Right cardiac atrium (tissue), 5 donors: ENCODE results near the gene DTX3. TPM values are rescaled to one million over a fixed set of nuclear protein-coding genes. Genes with fewer than 3 reads are reported as not detected.
"Not testable (repeated sequence)": the region's sequence is repeated elsewhere in the genome, so short reads cannot be mapped to it uniquely, and the experiment has no call there.

Source experiments
- ATAC-seq, 2 donors: fragments of 200-7000 bp; cut with Tn5 transposase; one replicate each; pipeline versions ENCODE4 v1.8.0 to v1.9.1; 2020; ENCODE audit warnings: moderate library complexity in 2 of 2, mild to moderate bottlenecking in 1 of 2
- DNase-seq, 3 donors: peaks; one replicate each; pipeline ENCODE4 v3.0.0-alpha.2; 2020
- H3K27ac ChIP-seq: one replicate; pipeline ENCODE4 v1.5.1; 2013; ENCODE audit warnings: mild to moderate bottlenecking, low read length, control low read depth, moderate library complexity
- H3K27me3 ChIP-seq: one replicate; pipeline ENCODE4 v1.6.1; 2013; ENCODE audit not compliant: control insufficient read depth, insufficient read depth
- H3K4me1 ChIP-seq: one replicate; pipeline ENCODE4 v1.6.1; 2013; ENCODE audit warnings: low read length; ENCODE audit not compliant: control insufficient read depth, insufficient read depth
- H3K4me3 ChIP-seq: one replicate; pipeline ENCODE4 v1.5.1; 2013; ENCODE audit warnings: low read length, control low read depth
- H3K9me3 ChIP-seq: one replicate; pipeline ENCODE4 v1.6.1; 2013; ENCODE audit warnings: low read length; ENCODE audit not compliant: control insufficient read depth
- WGBS: extraction: QIAGEN DNeasy Blood & Tissue Kit; methylation state at CpG from one replicate; pipeline ENCODE4 v1.1.7; 2013; 5-methylcytosine and 5-hydroxymethylcytosine counted together
- intact Hi-C, 4 donors: fragments of 100-400 bp; cut with DNase I; formaldehyde crosslinking; loops; one replicate each; pipeline versions ENCODE4 v1.11.0 to v1.14.0; 2022 to 2023
- polyA plus RNA-seq: library from polyadenylated mRNA; stranded (reverse); fragments of 200-250 nt; gene quantifications from one replicate; pipeline ENCODE4 v1.2.3, GENCODE V29; 2013
- total RNA-seq, 4 donors: library from RNA; stranded (reverse); fragmentation: NEBNext Ultra II Directional; extraction: Animal tissue kit (Norgen Biotek cat#: 25700); gene quantifications; one replicate each; pipeline ENCODE4 v1.2.1, GENCODE V29; 2021
- donor health status: healthy with polysubstance abuse.
- donor health status: DM: no; HTN: yes; CAD: no.
- donor health status: DM: no; HTN: no; CAD: no.
- donor health status: DM: no; HTN: yes; CAD: no; lungs with severe emphysema.
- donor health status: DM: yes; HTN: yes; CAD: no.

The DTX3 gene
- total and polyA plus RNA-seq, 5 donors: 28.9 to 44.6 (median 37.4) TPM

- Histone ChIP-seq H3K4me1 (no peaks in the 10 kb centered on the region), H3K4me3 (no peak overlapping the region), H3K27ac (no peak overlapping the region), H3K9me3 (no peaks in the 10 kb centered on the region), H3K27me3 (no peaks in the 10 kb centered on the region)
- 60% methylated on average over 7 of the region's 7 CpGs for WGBS
- DNase-seq (no peak), ATAC-seq (no peak)
- intact Hi-C loops: no loop called here
These were observed 35.8 kb downstream of the DTX3 start for GRCh38 chr12:57640175-57641042.

- H3K4me1 ChIP-seq: no peaks in the 10 kb centered on the region
- DNase-seq (no peak), ATAC-seq (no peak)
- intact Hi-C loops: no loop called here
- no peaks in the 10 kb centered on the region for H3K27me3 ChIP-seq
- H3K4me3 ChIP-seq: no peak overlapping the region
- H3K9me3 ChIP-seq: no peaks in the 10 kb centered on the region
- no peak overlapping the region for H3K27ac ChIP-seq
- WGBS: 44% methylated on average over 5 of the region's 5 CpGs
These were observed 37.2 kb downstream of the DTX3 start for GRCh38 chr12:57641699-57642442.

- intact Hi-C loops, H3K9me3 ChIP-seq, DNase-seq, H3K27me3 ChIP-seq, H3K4me3 ChIP-seq, ATAC-seq, H3K4me1 ChIP-seq, H3K27ac ChIP-seq: not testable (repeated sequence)
- 66% methylated on average over 11 of the region's 13 CpGs for WGBS
These were observed 41.5 kb downstream of the DTX3 start for GRCh38 chr12:57645990-57646658.

DNA sequence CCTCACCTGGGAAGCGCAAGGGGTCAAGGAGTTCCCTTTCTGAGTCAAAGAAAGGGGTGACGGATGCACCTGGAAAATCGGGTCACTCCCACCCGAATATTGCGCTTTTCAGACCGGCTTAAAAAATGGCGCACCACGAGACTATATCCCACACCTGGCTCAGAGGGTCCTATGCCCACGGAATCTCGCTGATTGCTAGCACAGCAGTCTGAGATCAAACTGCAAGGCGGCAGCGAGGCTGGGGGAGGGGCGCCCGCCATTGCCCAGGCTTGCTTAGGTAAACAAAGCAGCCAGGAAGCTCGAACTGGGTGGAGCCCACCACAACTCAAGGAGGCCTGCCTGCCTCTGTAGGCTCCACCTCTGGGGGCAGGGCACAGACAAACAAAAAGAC, 42.0 kb downstream of the DTX3 start:
- H3K9me3 ChIP-seq, H3K4me3 ChIP-seq, intact Hi-C loops, ATAC-seq, H3K27me3 ChIP-seq, H3K4me1 ChIP-seq, DNase-seq, H3K27ac ChIP-seq: not testable (repeated sequence)
- 91% methylated on average over 10 of the region's 15 CpGs for WGBS

DNA sequence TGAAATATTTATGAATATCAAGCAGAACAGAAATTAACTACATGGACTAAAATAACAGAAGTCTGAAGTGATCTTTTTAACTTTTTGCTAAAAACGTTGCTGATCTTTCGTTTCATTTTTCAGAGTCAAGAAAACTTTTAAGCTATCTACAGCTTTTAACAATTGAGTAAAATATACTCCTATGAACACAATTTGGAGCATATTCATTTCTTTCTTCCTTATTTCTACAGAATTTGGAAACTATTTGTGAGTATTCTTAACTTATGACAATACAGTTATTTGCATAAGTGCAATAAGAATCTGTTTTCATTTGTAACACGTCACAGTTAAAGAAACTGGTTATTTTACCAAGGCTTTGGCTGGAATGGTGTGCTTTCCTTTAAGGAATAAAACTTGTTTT, 49.4 kb downstream of the DTX3 start:
- intact Hi-C loops: no loop called here
- H3K4me3 ChIP-seq: no peak overlapping the region
- H3K4me1 ChIP-seq: no peaks in the 10 kb centered on the region
- H3K27ac ChIP-seq: no peak overlapping the region
- no peaks in the 10 kb centered on the region for H3K27me3 ChIP-seq
- 55% methylated on average over 3 of the region's 3 CpGs for WGBS
- DNase-seq (no peak), ATAC-seq (no peak)
- no peaks in the 10 kb centered on the region for H3K9me3 ChIP-seq

GRCh38 chr12:57655541-57656240, 51.1 kb downstream of the DTX3 start:
- intact Hi-C loops: no loop called here
- no peaks in the 10 kb centered on the region for H3K27me3 ChIP-seq
- no peaks in the 10 kb centered on the region for H3K4me1 ChIP-seq
- WGBS: 77% methylated on average over 23 of the region's 23 CpGs
- no peaks in the 10 kb centered on the region for H3K9me3 ChIP-seq
- no peak overlapping the region for H3K27ac ChIP-seq
- no peak overlapping the region for H3K4me3 ChIP-seq
- DNase-seq: no peak
- no peak for ATAC-seq

DNA sequence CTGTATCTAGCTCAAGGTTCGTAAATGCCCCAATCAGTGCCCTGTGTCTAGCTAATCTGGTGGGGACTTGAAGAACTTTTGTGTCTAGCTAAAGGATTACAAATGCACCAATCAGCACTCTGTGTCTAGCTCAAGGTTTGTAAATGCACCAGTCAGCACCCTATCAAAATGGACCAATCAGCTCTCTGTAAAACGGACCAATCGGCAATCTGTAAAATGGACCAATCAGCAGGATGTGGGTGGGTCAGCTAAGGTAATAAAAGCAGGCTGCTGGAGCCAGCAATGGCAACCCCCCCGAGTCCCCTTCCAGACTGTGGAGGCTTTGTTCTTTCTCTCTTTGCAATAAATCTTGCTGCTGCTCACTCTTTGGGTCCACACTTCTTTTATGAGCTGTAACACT, 51.8 kb downstream of the DTX3 start:
- H3K27ac ChIP-seq, DNase-seq, ATAC-seq, intact Hi-C loops, H3K27me3 ChIP-seq, H3K4me3 ChIP-seq, H3K4me1 ChIP-seq, H3K9me3 ChIP-seq: not testable (repeated sequence)
- WGBS: 80% methylated on average over 4 of the region's 4 CpGs

DNA sequence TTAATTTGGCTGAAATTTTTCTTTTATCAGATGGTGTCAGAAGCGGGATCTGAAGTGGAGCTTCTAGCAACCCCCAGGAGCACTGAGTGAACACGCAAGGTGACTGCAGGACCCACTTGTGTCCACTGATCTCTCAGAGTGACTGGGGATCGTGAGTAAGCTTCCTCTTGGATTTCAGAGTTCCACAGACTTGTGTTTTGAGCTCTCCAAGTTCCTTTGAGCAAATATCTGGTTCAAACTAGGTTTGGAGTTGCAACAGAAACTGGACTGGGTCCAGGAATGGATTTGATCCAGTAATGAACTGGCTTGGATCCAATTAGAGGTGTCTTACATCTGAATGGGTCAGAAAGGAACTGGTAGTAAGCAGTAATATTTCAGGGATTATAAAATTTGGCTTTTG, 53.1 kb downstream of the DTX3 start:
- 50% methylated on average over 3 of the region's 3 CpGs for WGBS
- Histone ChIP-seq H3K27me3 (no peaks in the 10 kb centered on the region), H3K4me3 (no peak overlapping the region), H3K4me1 (no peaks in the 10 kb centered on the region), H3K27ac (no peak overlapping the region), H3K9me3 (no peaks in the 10 kb centered on the region)
- intact Hi-C loops: no loop called here
- DNase-seq (no peak), ATAC-seq (peak; percentile 29 to 31)

- no peak for ATAC-seq
- Histone ChIP-seq H3K4me1 (no peaks in the 10 kb centered on the region), H3K27me3 (no peaks in the 10 kb centered on the region), H3K9me3 (no peaks in the 10 kb centered on the region), H3K4me3 (no peak overlapping the region), H3K27ac (no peak overlapping the region)
- no peak for DNase-seq
- intact Hi-C loops: no loop called here
- 39% methylated on average over 3 of the region's 3 CpGs for WGBS
These were observed 54.3 kb downstream of the DTX3 start for GRCh38 chr12:57658890-57659289.
